Cerebellar nuclear complex (tissue), 1 donor: Measurements from ENCODE around the gene MAN1A2.

ENCODE experiments used
- DNase-seq, 2 experiments: peaks; one replicate each; lab custom pipeline; 2025; lab: John Stamatoyannopoulos, UW

The MAN1A2 gene

DNA sequence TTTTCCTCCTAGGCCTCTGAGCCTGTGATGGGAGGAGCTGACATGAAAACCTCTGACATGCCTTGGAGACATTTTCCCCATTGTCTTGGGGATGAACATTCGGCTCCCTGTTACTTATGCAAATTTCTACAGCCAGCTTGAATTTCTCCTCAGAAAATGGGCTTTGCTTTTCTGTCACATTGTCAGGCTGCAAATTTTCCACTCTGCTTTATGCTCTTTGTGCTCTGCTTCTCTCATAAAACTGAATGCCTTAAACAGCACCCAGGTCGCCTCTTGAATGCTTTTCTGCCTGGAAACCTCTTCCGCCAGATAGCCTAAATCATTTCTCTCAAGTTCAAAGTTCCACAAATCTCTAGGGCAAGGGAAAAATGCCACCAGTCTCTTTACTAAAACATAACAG is 191.9 kb downstream of the MAN1A2 start:
- DNase-seq = no peak

DNA sequence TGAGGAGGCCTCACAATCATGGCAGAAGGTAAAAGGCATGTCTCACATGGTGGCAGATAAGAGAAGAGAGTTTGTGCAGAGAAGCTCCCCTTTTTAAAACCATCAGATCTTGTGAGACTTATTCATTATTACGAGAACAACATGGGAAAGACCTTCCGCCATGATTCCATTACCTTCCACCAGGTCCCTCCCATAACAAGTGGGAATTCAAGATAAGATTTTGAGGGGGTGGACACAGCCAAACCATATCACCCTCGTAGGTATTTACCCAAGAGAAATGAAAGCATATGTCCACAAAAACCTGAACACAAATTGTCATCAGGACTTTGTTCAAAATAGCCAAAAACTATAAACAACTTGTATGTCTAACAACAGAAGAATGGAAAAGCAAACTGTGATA is 192.7 kb downstream of the MAN1A2 start:
- no peak for DNase-seq

DNA sequence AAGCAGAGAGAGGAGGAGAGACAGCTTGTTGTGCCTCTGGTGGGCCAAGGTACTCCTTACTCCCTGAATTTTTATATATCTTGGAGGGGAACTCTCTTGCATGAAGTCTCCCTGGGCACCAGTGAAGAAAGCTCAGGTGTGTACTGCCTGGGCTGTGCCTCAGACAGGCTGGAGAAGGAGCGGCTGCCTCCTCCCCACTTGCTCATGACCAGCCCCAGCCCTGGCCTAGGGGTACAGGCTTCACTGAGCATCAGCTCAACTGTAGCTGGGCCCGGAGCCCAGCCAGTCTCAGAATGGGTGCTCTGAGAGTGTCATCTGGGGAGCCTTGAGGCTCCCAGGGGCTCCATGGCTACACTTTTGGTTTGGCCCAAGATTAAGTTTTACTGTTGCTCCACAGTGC is 193.8 kb downstream of the MAN1A2 start:
- DNase-seq = no peak

DNA sequence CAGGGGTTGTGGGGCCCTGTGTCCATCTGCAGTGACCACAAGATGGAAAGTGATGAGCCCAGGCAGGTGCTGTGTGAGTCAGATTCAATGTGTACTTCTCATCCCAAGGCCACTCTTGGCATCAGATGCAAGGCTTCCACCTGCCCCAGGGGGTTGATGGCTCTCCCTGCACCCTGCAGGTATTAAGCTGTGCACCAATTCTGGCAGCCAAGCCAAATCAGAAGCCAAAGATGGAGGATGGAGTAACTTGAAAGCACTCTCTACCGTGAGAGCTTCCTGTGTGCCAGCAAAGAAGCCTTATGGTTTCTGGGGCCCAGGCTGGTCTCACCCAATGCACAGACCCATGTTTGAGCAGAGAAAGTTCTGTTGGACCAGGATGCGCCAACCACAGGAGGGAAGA is 194.3 kb downstream of the MAN1A2 start:
- DNase-seq = peak in 1 of 2 experiments; percentile 47

GRCh38 chr1:117562581-117563491 is 195.6 kb downstream of the MAN1A2 start:
- no peak for DNase-seq

DNA sequence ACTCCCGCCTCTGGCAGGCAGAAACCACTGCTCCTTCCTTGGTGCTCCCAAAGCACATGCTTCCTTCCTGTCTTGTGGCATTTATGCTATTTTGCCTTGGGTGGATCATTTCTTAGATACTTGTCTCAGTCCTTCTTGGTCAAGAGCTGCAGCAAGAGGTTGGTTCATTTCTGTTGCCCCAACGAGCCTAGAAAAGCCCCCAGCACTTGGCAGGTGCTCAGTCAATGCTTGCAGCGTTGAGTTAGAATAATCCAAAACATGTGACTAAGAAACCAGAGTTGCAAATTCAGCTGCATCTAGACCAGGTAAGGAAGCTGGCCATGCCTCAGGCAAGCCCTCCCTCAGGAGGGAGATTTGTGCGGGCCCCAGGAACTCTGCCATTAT is 196.2 kb downstream of the MAN1A2 start:
- DNase-seq = no peak

DNA sequence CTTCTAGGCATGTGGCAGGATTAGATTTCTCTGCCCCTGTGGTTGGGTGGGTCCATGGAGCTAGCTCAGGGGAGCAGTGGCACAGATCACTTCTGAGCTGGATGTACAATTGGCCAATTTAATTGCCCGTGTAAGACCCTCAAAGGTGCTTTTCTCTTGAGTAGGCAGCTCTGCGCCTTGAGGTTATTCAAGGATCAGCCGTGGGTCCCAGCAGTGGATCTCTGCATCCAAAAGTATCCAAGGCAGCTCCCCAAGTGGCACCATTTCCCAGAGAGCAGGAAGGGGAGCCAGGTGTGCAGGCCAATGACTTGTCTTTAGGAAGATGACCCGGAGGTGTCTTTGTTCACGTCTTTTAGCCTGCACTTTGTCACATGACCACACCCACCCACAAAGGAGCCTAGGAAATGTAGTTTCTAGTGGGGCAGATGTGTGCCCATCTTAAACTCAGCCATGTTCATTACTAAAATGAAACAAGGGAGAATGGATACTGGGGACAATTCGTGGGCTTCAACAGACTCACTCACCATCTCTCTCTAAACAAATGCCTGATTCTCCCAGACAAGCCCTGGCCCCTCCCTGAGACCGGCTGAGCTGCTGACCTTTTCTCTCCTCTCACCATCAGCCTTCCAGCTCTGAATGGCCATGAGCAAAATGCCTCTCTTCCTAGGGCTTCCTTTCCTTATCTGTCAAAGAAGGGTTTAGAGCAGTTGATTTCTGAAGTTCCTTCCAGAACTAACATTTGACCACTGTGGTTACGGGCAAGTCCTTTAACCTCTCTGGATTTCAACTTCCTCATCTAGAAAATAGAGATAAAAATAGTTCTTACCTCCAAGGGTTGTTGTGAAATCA is 197.2 kb downstream of the MAN1A2 start:
- DNase-seq = no peak

DNA sequence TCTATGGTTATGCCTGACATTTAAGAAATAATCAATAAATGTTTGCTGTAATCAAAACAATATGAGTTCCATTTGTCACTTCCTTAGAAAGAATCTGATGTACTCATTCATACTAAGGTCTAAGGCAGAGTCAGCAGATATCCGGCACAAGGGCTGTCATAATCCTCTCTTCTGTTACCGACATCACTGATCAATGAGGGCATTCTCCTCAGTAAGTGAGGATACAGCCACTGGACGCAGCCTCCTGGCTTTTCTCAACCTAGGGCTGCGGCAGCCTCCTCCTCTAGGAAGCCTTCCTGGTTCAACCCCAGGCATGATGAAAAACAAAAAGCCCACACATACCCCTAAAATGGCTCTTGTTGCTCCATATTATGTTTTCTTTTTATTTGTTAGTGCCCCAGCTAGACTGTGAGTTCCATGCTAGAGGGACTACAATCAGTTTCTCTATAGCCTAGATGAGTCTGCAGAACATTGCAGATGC is 197.9 kb downstream of the MAN1A2 start:
- DNase-seq = no peak

GRCh38 chr1:117565745-117566455 is 198.7 kb downstream of the MAN1A2 start:
- peak; percentile 65 to 94 for DNase-seq

DNA sequence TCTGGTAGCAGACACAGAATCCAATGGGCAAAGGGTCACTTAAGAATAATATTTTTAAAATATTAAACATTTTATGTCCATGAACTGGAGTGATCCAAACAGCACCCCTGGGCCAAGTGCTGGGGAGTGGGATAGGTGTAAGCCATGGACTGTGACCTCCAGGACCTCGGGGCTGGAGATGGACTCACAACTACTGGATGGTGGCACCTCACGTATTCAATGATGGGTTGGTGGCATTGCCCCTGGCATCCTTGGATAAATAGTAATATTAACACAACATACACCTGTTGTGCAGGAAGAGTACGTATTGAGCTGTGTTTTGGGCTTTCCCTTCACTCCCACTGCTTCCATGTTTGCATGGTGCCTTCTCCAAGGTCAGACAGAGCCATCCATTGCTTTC is 199.3 kb downstream of the MAN1A2 start:
- no peak for DNase-seq

DNA sequence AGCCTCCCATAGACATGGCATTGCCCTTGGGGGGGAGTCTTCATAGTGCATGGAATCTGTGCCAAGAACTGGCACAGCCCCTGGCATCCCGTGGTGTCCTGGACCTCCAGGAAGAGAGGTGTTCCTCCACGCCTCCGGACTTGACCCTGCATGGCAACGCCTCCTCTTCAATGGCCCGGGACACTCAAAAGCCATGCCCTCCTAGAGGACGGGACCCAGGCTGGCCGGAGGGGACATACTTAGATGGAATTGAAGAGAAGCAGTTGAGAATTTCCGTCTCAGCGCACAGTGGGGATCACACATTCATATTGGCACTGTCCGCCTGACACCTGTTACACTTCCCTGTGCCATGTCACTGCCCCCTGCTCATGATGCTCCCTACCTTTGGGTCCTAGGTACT is 200.2 kb downstream of the MAN1A2 start:
- no peak for DNase-seq

DNA sequence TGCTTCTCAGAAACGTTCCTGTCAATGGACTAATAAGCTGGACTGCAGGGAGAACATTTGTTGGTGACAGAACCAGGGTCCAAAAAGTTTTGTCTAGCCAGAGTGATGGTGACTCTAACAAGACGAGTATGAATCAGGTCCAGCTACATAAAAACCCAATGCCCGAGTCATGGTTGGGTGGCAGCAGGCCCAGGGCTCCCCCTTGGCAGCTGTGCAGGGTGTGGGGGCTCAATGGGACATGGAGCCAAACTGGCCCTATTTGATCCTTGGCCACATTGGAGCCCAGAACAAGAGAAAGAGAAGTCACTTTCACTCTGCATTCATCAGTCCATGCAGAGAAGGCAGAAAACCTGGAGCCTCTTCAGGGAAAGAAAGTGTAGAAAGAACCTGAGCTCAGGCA is 200.7 kb downstream of the MAN1A2 start:
- DNase-seq = no peak

DNA sequence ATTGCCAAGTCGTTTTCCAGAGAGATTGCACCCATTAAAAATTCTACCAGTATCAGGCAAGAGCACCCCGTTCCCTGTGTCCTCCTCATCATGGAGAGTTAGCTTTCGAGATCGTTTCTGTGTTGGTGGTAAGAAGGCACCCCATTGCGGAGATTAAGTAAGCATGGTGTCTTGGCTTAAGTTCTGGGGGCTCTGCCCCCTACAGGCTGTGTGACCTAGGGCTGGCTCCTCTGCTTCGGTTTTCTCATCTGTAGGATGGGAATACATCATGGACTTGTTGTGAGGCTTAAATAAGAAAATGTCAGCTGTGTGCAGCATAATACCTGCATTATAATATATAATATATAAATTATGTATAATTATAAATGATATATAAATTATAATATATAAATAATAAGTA is 201.8 kb downstream of the MAN1A2 start:
- DNase-seq = no peak

DNA sequence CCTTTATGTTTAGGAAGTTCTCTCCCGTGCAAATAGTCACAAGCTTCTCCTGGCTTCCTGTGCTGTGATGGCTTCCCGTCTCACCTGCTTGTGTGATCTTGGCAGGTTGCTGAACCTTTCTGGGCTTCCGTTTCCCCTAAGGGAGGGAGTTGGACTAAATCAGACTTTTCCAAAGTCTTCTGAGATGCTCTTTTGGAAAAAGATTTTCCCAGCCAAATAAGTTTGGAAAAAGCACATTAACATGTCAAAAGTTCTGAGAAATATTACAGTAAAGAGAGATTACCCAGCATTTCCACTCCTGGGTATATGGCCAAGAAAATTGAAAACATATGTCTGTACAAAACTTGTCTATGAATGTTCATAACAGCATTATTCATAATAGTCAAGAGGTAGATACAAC is 202.6 kb downstream of the MAN1A2 start:
- DNase-seq = no peak

DNA sequence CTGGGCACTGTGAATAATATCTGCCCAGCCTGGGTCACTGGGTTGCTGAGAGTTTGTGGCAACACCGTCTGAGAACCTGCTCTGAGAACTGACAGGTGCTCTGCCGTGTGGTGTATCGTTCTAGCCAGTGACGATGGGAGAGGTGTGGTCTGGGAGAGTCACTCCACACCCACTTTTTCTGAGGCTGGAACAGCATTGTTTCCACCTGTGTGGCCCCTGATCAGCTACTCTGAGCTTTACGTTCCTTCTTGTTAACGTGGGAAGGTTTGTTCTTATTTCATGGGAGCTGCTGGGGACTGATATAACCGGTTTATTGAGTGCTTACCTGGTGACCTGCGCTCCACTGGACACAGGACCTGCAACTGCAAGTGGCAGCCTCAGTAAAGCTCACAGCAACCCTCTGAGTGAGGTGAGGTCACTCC is 203.8 kb downstream of the MAN1A2 start:
- no peak for DNase-seq

- DNase-seq = no peak
Observed at GRCh38 chr1:117571496-117571895, 204.2 kb downstream of the MAN1A2 start.

- no peak for DNase-seq
Observed at GRCh38 chr1:117572546-117572945, 205.3 kb downstream of the MAN1A2 start.

DNA sequence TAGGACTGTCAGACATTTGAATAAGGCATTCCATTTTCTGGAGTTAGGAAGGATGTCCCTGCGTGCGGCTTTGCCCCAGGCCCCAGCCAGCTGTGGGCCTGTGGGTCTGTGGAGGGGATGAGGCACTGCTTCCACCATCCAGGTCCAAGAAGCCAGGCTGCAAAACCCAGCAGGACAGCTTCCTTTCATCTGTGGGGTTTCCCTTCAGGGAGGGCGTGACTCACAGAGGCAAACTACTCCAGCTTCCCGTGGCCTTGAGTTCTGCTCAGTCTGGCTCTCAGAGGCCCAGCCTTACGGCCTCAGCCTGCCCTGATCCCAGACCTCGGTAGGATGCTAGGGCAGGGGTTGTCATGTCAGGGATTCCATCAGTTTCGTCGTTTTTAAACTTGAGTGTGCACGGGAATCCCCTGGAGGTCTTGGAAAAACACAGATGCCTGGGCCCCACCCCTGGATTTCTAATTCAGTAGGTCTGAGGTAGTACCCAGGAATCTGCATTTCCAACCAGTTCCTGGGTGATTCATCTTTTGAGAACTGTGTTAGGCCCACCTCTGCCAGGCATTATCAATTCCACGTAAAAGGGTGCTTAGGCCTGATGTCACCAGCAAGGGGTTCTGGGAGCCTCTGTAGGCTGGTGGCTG is 206.3 kb downstream of the MAN1A2 start:
- no peak for DNase-seq

DNA sequence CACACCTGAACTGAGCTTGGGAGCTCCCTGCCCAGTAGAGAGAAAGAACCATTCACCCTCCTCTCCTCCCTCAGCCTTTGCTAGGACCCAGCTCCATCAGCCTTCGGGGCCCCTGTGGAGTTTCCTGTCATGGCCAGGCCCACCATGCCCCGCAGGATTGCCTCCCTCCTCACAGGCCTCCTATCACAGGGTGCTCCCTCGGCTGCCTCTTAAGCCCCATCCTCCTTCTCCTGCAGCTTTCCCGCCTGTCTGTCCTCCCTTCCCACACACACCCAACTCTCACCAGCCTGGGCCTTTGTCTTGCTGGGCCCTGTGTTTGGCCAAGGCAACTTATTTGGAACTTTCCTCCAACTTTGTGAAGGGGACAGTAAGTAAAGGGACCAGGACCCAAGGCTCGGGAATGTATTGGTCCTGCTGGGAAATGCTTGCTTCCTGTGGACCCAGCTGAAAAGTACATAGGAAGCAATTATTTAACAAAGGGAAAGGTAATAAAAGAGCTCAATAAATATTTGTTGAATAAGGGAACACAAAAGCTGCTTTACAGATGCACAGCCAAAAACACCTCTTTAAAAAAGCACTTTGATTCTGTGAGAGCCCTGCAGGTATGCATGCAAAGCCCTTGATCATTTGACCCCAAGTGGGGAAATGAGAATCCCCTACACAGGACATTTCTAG is 207.0 kb downstream of the MAN1A2 start:
- no peak for DNase-seq

- no peak for DNase-seq
Observed at GRCh38 chr1:117575586-117576225, 208.5 kb downstream of the MAN1A2 start.

GRCh38 chr1:117576236-117576635 is 209.0 kb downstream of the MAN1A2 start:
- no peak for DNase-seq
